ENCODE results near the gene HNMT. TPM values are rescaled to one million over a fixed set of nuclear protein-coding genes. Genes with fewer than 3 reads are reported as not detected.
"Not testable (repeated sequence)": the region's sequence is repeated elsewhere in the genome, so short reads cannot be mapped to it uniquely, and the experiment has no call there.

Gene HNMT
- total RNA-seq, 1 donor from 2014 or later = 64.0 TPM

DNA sequence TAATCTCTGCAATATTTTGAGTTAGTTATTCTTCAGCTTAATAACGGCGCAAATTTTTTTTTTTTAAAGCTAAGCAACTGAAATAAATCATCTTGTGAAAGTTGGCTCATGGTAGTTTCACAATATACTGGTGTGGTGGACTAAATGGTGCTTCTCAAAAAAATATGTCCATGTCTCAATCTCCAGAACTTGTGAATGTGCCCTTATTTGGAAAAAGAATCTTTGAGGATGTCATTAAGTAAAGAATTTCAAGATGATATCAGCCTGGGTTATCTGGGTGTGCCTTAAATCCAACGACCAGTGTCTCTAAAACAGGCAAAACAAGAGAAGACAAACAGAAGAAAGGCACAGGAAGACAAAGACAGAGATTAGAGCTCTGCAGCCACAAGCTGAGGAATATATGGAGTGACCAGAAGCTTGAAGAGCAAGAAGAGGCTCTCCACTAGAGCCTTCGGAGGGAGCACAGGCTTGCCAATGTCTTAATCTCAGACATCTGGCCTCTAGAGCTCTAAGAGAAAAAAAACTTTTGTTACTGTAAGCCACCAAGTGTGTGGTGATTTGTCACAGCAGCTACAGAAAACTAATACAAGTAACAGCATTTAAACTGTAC is 71.4 kb downstream of the HNMT start:
- DNase-seq (ENCODE audit: low spot score in 2 of 2) (no peak), FAIRE-seq (no peak)

DNA sequence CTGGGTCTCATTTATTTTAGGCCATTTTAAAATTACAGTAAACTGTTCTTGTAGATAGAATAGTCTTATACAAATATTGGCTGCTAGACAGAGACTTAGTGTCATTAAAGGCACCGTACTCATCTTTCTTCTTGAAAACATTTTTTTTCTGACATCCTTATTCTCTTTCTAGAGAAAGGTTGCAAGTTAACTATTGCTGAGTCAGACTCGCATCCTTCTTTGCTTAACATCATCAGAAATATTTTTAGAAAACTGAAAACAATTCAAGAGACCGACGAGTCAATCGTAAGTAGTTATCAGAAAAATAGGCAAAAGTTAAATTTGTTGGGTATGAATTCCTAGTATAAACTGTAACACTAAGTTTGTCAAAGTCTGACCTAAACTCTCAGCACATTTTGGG is 72.2 kb downstream of the HNMT start:
- no peak for DNase-seq (ENCODE audit: low spot score in 2 of 2)
- no peak for FAIRE-seq

DNA sequence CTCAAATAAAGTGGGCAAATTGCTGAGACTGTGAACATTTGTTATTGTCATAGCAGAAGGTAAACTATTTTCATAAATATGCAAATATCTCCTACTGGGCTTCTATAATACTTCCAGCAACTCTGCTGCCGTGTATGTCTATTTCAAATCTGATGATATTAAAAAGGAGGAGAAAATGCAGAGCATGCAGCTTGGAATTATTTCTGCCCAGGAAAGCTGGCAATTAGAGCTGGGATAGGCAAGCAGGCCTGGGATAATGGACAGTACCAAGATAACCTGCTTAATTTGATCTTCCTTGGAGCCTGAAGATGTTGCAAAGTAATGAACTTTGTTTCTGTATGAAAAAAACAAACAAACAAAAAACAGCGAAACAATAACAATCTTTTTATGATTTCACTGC is 72.8 kb downstream of the HNMT start:
- FAIRE-seq = no peak
- no peak for DNase-seq (ENCODE audit: low spot score in 2 of 2)

DNA sequence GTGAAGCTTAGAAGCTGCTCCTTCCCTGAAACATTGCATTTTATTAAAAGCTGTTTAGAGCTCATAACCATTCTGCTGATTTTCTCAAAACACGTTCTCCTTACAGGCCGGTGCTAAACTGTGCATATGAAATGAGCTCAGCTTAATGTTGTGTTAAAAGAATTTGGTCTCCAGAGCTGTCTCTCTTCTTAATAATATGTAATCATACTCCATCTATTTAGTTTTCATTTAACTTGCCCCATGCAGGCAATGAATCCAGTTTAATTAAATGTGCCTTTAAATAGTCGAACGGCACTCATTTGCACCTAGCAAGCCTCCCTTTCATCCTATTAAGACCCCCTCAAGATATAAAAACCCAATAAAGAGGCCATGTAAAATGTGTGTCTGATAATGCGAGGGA is 76.3 kb downstream of the HNMT start:
- no peak for DNase-seq (ENCODE audit: low spot score in 2 of 2)
- FAIRE-seq = no peak

DNA sequence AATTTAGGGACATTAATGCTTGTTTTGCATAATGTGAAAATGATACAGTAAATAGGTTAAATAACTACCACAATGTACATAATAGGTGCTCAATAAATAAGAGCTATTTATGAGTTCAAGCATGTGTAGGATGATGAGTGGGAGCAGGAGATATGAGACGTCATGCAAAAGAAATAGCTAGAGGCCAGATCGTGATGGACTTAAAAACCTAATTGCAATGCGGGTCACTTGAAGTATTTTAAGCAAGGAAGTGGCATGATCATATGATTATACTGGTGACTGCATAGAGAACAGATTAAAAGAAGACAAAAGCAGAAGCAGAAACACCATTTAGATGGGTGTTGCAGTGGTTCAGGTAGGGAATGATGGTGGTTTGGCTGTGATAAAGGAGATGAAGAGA is 78.0 kb downstream of the HNMT start:
- DNase-seq (ENCODE audit: low spot score in 2 of 2) (no peak), FAIRE-seq (no peak)

DNA sequence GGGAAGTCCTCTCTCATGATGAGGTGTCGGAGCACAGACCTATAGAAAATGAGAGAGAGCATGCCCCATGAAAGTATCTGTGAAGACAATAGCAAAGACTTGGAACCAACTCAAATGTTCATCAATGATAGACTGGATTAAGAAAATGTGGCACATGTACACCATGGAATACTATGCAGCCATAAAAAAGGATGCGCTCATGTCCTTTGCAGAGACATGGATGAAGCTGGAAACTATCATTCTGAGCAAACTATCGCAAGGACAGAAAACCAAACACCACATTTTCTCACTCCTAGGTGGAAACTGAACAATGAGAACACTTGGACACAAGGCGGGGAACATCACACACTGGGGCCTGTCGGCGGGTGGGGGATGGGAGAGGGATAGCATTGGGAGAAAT is 79.3 kb downstream of the HNMT start:
- FAIRE-seq; DNase-seq (ENCODE audit: low spot score in 2 of 2): not testable (repeated sequence)

DNA sequence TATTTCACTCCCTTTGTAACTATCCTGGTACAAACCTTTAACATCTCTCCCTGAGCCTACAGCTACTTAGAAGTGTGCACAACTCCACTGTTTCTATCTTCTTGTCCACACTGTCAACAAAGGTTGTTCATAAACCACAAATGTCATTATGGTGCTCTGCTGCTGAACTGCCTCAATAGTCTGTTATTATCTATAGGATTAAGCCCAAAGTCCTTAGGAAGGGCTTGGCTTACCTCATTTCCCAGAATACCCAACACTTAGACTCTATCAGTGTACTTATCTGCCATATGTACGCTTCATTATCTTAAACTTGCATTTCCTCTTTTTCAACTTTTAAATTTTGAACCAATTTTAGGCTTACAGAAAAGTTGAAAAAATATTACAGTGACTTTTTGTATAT is 94.2 kb downstream of the HNMT start:
- DNase-seq (ENCODE audit: low spot score in 2 of 2) (no peak), FAIRE-seq (no peak)

DNA sequence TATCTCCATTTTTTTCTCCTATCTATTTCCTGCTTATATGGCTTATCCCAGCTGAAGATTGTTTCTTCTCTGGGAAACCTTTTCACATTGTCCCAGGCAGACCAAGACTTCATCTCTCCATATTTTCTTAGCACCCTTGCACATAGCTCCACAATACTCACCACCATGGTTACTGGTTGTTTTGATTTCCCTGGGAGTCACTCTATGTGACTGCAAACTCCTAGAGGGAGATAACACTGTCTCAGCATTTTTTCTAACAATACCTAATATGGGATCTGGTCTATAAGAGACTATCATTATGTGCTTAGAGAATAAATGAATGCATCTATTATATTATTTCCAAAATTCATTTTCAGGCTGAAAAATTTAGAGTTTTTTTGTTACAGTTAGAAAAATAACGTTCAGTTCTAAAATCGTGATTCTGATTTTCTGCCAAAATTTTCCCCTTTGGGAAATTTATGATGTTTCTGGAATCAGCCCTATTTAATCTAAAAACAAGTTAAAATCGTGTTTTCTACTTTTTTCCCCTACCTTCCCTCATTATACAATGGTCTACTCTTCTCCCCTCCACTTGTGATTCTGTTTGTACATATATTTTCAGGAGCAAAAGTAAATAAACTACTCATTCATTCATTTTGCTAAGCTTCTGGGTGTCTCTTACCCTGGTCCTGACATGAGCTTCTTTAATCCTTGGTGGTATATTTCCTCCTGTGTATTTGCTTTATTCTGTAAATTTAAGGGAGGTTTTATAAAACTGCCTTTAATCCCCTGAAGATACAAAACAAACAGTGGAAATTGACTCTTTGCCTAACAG is 95.4 kb downstream of the HNMT start:
- no peak for DNase-seq (ENCODE audit: low spot score in 2 of 2)
- no peak for FAIRE-seq

DNA sequence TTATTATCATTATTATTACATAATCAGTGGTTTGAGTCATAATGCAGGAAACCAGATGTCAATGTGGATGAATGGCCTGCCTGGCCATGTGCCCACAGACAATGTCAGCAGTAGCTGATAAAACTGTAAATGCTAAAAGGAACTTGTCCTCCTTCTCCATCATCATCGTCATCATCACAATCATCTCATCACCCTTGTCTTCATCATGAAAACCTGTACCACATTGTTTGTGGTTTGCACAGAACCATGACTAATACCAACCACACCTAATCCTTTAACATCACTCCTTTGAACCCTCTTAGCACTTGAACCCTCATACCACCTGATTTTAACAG is 96.0 kb downstream of the HNMT start:
- FAIRE-seq (no peak), DNase-seq (ENCODE audit: low spot score in 2 of 2) (no peak)

DNA sequence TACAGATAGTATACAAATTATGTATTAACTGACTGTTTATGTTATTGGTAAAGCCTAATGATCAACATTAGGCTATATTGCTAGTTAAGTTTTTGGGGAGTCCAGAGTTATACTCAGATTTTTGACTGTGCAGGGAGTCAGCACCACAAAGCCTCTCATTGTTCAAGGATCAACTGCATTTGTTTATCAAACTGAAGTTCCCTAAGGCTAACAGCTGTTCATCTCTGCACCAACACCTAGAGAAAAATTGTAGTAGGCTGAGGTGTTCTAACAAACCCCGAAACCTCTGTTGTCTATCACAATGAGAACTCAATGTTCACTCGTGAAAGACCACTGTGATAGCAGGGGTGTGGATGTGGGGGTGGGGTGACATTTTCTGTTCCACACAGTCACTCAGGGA is 97.7 kb downstream of the HNMT start:
- FAIRE-seq (no peak), DNase-seq (ENCODE audit: low spot score in 2 of 2) (no peak)

DNA sequence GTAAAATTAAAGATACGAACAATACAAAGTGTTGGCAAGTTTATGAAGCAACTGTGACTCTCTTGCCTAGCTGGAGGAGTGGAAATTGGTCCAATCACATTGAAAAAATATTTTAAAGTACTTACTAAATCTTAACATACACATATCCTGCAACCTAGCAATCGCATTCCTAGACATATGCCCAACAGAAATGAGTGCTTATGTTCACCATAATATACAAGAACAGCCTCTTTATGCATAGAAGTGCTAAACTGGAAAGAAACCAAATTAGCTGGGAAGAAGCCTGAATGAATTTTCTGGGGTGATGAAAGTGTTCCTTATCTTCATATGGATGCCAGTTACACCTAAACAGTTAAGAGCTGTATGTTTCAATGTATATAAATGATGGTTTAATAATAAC is 98.9 kb downstream of the HNMT start:
- DNase-seq (ENCODE audit: low spot score in 2 of 2) = no peak
- FAIRE-seq = no peak

Measured in frontal cortex (tissue), 4 donors.